Kidney (tissue), 14 donors: ENCODE data around the gene MRPS2. TPM values are rescaled to one million over a fixed set of nuclear protein-coding genes. Genes with fewer than 3 reads are reported as not detected.

Experiments used
- DNase-seq, 5 donors: peaks; one replicate each; pipeline ENCODE4 v3.0.0-alpha.2; 2013 to 2020
- FAIRE-seq: peaks from 2 replicates; lab custom pipeline; 2012; peaks lifted over from hg19 to GRCh38; lab: Jason Lieb, UNC
- H3K27ac ChIP-seq, 2 donors: one replicate each; pipeline ENCODE4 v1.7.0; 2013; ENCODE audit warnings: low read depth in 2 of 2, low read length in 2 of 2, inconsistent platforms in 1 of 2
- H3K27me3 ChIP-seq: one replicate; pipeline ENCODE4 v1.7.1; 2013; ENCODE audit warnings: low read length, inconsistent platforms; ENCODE audit not compliant: control insufficient read depth, insufficient read depth
- H3K36me3 ChIP-seq, 3 donors: one replicate each; pipeline versions ENCODE4 v1.7.0 to v1.7.1; 2013; ENCODE audit warnings: low read length in 3 of 3, control low read depth in 1 of 3, inconsistent platforms in 1 of 3; ENCODE audit not compliant: insufficient read depth in 3 of 3, control insufficient read depth in 2 of 3
- H3K4me1 ChIP-seq, 3 donors: one replicate each; pipeline versions ENCODE4 v1.7.0 to v1.7.1; 2013; ENCODE audit warnings: low read length in 3 of 3, inconsistent platforms in 1 of 3, low read depth in 1 of 3; ENCODE audit not compliant: control insufficient read depth in 2 of 3, insufficient read depth in 2 of 3
- H3K4me3 ChIP-seq, 3 donors: one replicate each; pipeline versions ENCODE4 v1.7.0 to v1.8.1; 2013; ENCODE audit warnings: low read length in 3 of 3, control low read depth in 1 of 3, inconsistent platforms in 1 of 3
- H3K9ac ChIP-seq, 3 donors: one replicate each; pipeline versions ENCODE4 v1.7.0 to v1.7.1; 2013; ENCODE audit warnings: low read length in 3 of 3, control low read depth in 1 of 3, inconsistent platforms in 1 of 3
- H3K9me3 ChIP-seq, 3 donors: one replicate each; pipeline versions ENCODE4 v1.7.0 to v1.7.1; 2013; ENCODE audit warnings: low read length in 3 of 3, control low read depth in 1 of 3, inconsistent platforms in 1 of 3; ENCODE audit not compliant: control insufficient read depth in 2 of 3, insufficient read depth in 1 of 3
- CTCF ChIP-seq: IDR thresholded peaks from 3 replicates; pipeline ENCODE4 v1.5.1; 2012; ENCODE audit warnings: mild to moderate bottlenecking, moderate library complexity, borderline replicate concordance; ENCODE audit not compliant: insufficient read depth; ENCODE audit errors: extremely low read depth
- intact Hi-C: fragments of 100-400 bp; cut with DNase I; formaldehyde crosslinking; loops from one replicate; pipeline ENCODE4 v1.11.1; 2022
- polyA plus RNA-seq: library from polyadenylated mRNA; stranded (reverse); fragments of 350-450 nt; fragmentation: Illumina TruSeq; extraction: RNeasy Lipid Tissue Mini Kit (QIAGEN cat#74804); gene quantifications from one replicate; pipeline ENCODE4 v1.2.3, GENCODE V29; 2014; ENCODE audit warnings: low read depth, low replicate concordance; ENCODE audit not compliant: insufficient read depth
- total RNA-seq: library from RNA; stranded (reverse); fragmentation: NEBNext Ultra II Directional; extraction: Animal tissue kit (Norgen Biotek cat#: 25700); gene quantifications from one replicate; pipeline ENCODE4 v1.2.1, GENCODE V29; 2021
- donor health status: control.
- donor health status: control.
- donor health status: control.
- donor health status: control.
- donor health status: control.
- donor health status: DM: yes; HTN: yes; CAD: no.
- donor health status: Normal renal cell carcinoma (clear cell type).

MRPS2 gene
- total and polyA plus RNA-seq, 2 donors from 2014 or later = 29.1 to 92.7 TPM

GRCh38 chr9:135552698-135553171 lies 52.3 kb downstream of the MRPS2 start:
- intact Hi-C loops = no loop called here

More at GRCh38 chr9:135552698-135553171, 52.3 kb downstream of the MRPS2 start:
- DNase-seq = no peak
- Histone ChIP-seq H3K27me3 (no peaks in the 10 kb centered on the region), H3K27ac (no peak overlapping the region), H3K9me3 (no peaks in the 10 kb centered on the region), H3K4me3 (no peak overlapping the region), H3K9ac (no peak overlapping the region), H3K4me1 (no peaks in the 10 kb centered on the region), H3K36me3 (no peaks in the 10 kb centered on the region)
- no peak for FAIRE-seq
- no peak for TF ChIP-seq CTCF

Other genes starting within 250 kb of the MRPS2 start
- 22.0 TPM for gene PPP1R26, start 20.9 kb upstream of the MRPS2 start, total RNA-seq
- gene PPP1R26, start 20.9 kb upstream of the MRPS2 start, polyA plus RNA-seq = 10.2 TPM
- not detected for gene LCN1, start 20.8 kb downstream of the MRPS2 start, total RNA-seq
- not detected for gene LCN1, start 20.8 kb downstream of the MRPS2 start, polyA plus RNA-seq
- not detected for gene OBP2A, start 45.4 kb downstream of the MRPS2 start, total RNA-seq
- gene OBP2A, start 45.4 kb downstream of the MRPS2 start, polyA plus RNA-seq = not detected
- not detected for gene PAEP, start 61.1 kb downstream of the MRPS2 start, total RNA-seq
- not detected for gene PAEP, start 61.1 kb downstream of the MRPS2 start, polyA plus RNA-seq
- not detected for gene GLT6D1, start 138.9 kb downstream of the MRPS2 start, total RNA-seq
- gene GLT6D1, start 138.9 kb downstream of the MRPS2 start, polyA plus RNA-seq = not detected
- gene LCN9, start 162.6 kb downstream of the MRPS2 start, total RNA-seq = not detected
- not detected for gene LCN9, start 162.6 kb downstream of the MRPS2 start, polyA plus RNA-seq
- not detected for gene SOHLH1, start 198.8 kb downstream of the MRPS2 start, total RNA-seq
- not detected for gene SOHLH1, start 198.8 kb downstream of the MRPS2 start, polyA plus RNA-seq
- not detected for gene KCNT1, start 201.5 kb downstream of the MRPS2 start, total RNA-seq
- 0.15 TPM for gene KCNT1, start 201.5 kb downstream of the MRPS2 start, polyA plus RNA-seq